ENCODE data around the gene PARS2.
"Not testable (repeated sequence)": the region's sequence is repeated elsewhere in the genome, so short reads cannot be mapped to it uniquely, and the experiment has no call there.

PARS2 gene

DNA sequence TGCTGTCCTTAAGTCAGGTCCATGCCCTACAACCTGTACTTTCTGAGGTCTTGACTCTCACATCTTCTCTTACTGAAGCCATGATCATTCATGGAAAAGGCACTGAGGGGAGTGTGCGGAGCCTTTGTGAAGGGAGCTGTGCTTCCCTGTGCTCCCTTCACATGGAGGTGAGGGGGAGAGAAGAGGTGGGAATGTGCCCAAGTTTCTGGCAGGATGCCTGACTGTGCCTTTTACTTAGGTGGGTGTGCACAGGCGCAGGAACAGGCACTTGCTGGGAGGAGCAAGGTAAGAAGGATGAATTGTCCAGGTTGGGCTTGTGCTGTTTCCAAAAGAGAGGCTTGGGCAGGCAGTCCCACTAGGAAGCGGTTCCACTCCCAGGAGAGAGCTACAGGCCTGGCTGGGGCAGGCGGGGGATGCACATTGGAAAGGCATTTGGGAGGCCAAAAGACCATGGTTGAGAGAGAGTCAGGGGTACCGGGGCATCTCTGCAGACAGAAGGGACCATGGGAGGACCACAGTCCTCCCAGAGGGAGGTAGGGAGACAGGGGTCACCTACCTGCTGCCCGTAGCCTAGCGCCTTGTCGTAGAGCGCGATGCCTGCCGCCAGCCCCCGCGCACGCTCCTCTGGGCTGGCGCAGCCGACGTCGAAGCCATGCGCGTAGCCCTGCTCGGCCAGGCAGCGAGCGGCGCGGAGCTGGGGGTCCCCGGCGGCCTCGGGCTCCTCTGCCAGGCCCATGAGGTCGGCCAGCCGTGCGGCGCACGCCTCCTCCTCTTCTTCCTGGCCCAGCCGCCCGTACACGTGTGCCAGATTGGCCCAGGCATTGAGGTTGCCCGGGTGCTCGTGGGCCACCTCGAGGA, 35.9 kb upstream of the PARS2 start:
- DNase-seq (ENCODE audit: low spot score) (no peak), FAIRE-seq (no peak)

DNA sequence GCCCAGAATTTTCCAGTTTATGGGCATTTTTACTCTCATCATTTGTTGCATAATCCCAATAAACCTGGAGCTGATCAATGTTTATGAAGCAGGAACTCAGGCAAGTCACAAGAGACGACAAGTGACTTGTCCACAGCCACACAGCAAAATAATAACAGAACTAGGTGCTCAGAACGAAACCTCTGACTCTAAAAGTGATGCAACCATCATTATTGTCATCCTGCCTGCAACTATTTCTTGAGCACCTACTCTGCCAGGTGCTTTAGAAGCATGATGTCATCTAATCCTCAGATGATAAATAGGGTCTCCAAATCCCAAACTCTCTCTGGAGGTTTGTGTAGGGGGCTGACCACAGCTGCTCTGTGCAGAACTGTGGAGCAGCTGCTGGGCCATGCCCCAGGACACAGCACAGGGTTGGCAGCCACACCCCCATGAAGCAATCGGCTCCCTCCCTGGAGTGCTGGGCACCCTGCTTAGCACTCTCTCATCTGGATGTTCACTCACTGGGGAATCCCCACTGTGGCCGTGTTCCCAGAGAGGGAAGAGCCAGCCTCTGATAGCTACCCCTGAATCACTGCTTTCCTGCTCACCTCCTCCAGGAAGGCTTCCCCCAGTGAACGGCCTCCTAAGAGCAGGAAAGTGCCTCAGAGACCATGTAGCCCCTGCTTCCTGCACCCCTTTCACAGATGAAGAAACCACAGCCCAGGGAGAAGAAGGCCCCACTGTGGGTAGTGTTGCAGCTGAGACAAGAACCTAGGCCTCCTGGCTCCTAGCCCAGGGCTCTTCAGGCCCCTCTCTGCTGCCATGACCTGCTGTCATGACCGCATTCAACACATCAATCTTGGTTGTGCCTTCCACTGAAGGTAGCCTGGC, 34.7 kb upstream of the PARS2 start:
- DNase-seq (ENCODE audit: low spot score) (no peak), FAIRE-seq (no peak)

GRCh38 chr1:54798206-54798605, 33.9 kb upstream of the PARS2 start:
- DNase-seq (ENCODE audit: low spot score) (no peak), FAIRE-seq (no peak)

- no peak for DNase-seq (ENCODE audit: low spot score)
- FAIRE-seq = no peak
Measured at GRCh38 chr1:54796902-54797301, 32.6 kb upstream of the PARS2 start.

- DNase-seq (ENCODE audit: low spot score) (no peak), FAIRE-seq (no peak)
Measured at GRCh38 chr1:54795841-54796468, 31.6 kb upstream of the PARS2 start.

DNA sequence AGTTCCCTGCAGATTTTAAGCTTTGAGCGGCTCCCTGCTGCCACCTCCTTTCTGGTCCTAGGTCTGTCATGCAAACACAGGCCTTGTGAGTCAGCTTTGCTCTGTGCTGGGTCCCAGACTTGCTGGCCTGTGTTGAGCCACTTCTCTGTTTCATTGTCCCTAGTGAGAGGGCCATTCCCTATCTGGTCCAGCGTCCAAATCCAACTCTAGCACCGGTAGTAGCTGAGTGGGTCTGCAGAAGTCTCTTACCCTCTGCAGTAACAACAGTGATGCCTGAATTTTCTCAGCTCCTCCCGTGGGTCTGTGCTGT, 31.0 kb upstream of the PARS2 start:
- DNase-seq (ENCODE audit: low spot score) = no peak

DNA sequence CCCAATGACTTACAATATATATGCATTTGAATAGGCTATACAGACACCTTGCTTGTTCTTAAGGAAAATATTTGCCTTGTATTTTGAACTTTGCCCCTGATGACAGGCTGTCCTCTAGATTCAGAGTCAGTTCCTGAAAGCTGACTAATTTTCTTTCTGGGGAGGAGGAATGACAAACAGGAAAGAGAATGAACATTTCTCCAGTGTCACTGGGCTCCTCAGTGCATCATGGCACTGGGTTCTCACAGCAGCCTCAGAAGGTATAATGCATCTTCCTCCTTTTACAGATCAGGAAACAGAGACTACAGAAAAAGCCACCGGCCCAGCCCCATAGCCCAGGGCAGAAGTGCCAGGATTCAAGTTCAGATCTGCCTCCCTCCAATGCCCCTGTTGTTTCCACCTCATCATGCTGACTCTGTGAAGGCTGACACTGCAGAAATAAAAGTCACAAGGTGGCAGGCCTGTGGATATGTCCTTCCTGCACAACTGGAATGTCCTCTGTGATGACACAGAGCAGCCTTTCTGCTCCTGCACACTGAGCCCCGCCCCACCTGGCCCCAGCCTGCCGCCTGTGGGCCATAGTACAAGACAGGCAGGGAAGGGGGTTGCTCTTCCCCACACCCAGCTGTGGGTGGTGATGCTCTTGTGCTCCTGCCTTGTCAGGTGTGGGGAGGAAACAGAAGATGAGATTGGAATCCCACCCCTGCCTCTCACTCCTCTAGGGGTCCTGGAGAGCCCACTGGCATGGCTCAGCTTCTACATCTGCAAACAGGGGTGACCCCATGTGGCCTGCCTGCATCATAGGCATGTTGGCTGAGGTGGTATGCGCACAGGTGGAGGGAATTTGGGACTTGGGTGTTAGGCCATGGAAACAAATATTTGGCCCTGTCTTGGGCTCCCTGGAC, 30.4 kb upstream of the PARS2 start:
- FAIRE-seq (peak; percentile 48), DNase-seq (ENCODE audit: low spot score) (no peak)

More for the DNA sequence above, 31.0 kb upstream of the PARS2 start:
- FAIRE-seq = no peak

DNA sequence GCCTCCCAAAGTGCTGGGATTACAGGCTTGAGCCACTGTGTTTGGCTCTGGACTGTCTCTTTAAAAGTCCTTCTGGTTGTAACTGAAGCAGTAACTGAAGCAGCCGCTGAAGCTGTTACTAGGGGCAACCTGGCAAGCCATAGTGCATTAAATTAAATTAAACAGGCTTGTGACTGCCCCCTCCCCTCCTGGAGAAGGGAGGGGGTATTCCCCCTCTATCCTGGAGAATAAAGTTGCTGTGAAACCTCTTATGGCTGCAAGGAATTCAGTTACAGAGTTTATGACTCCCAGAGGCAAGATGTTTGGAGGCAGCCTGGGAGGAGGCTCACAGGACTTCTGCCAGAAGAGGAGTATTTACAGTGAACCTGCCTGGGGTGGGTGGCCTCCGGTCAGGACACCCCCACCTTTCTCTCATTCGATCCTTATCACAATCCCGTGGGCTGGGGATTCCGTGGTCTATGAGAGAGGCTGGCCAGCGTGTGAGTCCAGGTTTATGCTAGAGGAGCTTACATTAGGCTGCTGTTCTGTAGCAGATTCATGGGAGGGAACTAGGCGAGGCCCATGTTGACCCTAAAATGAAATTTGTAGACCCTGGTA, 28.5 kb upstream of the PARS2 start:
- no peak for FAIRE-seq
- no peak for DNase-seq (ENCODE audit: low spot score)

DNA sequence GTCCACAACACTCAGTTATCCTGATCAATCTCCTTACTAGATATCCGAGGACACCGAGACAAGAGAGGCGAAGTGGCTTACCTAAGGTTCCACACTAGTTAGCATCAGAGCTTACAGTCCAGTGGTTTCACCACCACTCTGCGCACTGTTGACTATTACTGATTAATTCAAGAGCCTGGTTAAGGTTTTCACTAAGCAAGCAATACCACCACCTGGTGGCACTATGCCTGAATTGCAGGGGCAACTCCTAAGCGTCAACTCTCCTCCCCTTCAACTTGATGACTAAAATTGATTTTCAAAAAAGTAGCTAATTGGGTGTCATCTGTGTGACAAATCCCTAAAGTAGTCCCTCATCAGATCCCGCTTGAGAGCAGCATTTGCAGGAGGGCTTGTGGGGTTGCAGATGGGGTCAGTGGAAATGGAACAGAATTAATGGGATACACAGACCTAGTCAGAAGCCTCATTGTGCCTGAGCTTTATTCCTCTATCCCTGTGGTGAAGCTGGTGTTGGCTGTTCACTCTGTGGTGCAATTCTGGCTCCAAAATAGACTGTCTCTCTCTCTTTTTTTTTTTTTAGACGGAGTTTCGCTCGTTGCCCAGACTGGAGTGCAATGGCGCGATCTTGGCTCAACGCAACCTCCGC, 27.7 kb upstream of the PARS2 start:
- no peak for FAIRE-seq
- DNase-seq (ENCODE audit: low spot score) = no peak

DNA sequence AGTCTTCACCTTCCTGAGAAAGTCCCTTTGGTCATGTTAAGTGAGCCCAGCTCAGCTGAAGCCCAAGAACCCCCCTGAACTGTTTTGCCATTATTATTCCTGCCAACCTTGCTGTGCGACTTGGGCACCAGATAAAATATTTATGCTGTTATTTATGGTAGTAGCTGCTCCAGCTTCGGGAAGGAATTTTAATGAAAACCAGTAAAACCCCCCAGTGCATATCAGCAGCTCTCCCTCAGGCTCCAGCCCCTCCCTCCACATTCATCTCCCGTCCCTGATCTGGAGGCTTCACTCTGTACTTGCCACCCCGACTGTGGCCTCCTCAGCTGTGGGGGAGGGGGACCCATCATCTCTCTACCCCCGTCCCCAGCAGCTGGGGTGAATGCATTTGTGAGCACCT, 24.1 kb upstream of the PARS2 start:
- DNase-seq (ENCODE audit: low spot score) (no peak), FAIRE-seq (no peak)

DNA sequence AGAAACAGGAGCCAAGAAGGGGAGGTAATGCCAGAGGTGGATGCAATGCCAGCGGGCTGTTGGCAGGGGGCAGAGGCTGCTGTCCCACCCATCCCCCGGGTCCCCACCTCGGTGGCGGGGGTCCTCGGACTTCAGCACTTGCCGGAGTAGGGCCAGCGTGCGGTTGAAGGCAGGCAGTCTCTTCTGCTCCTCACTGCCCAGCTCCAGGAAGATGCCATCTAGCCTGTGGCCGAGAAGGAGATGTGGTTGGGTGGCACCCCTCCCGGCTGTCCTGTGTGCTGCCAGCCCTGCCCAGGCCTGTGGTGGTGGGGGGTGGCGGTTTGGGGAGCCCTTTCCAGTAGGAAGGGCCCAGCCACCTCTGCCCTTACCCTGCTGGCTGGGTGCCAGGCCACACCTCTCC, 23.3 kb upstream of the PARS2 start:
- DNase-seq (ENCODE audit: low spot score) (no peak), FAIRE-seq (no peak)

DNA sequence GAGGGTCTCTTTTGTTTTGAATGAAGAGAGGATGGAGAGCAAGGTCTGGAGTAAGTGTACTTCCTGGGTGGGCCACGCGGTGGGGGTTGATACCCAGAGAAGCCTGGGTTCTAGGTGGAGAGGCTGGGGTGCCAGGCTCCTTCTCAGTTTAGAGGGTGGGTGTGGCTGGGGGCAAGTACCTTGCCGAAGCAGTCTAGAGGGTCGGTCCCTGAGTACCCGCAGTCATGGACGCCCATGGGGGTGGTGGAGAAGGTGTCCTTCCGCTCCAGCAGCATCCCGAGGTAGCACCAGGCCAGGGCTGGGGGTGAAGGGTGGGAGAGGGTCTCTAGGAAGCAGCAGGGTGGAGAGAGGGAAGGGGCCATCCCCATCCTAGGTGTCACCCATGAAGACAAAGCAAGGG, 22.5 kb upstream of the PARS2 start:
- no peak for FAIRE-seq

DNA sequence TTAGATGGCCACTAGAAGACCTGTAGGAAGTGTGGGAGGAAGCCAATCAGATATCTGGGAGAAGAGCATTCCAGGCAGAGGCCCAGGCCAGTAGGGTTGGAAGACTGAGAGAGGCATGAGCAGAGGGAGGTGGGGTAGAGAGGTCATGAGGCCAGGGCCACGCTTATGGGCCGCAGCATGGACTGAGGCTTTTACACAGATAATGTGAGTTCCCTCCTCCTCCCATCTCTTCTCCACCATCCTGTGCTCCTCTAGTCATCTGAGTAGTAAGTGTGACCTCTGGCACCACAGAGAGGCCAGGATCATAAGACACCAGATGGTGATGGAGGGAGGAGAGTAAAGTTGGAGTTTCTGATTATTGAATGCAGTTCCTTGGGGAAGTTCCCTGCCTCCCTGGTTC, 19.7 kb upstream of the PARS2 start:
- FAIRE-seq = no peak
- DNase-seq (ENCODE audit: low spot score) = no peak

More for the DNA sequence above, 22.5 kb upstream of the PARS2 start:
- no peak for DNase-seq (ENCODE audit: low spot score)

DNA sequence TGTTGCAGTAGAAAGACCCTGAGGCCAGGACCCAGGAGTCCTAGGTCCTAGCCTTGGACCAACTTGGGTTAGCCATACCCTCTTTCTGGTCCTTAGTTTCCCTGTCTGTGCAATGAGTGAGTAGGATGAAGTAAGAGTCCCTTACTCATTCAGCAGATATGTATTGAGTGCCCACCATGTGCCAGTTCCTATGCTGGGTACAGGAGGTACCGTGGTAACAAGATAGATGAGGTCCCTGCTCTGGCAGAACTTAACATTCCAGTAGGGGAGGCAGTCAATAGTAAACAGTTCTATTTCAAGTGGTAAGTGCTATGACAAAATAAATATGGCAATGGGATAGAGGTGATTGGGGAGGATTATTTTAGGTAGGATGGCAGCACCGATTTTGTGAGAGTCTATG, 18.3 kb upstream of the PARS2 start:
- DNase-seq (ENCODE audit: low spot score) (no peak), FAIRE-seq (peak; percentile 13)

DNA sequence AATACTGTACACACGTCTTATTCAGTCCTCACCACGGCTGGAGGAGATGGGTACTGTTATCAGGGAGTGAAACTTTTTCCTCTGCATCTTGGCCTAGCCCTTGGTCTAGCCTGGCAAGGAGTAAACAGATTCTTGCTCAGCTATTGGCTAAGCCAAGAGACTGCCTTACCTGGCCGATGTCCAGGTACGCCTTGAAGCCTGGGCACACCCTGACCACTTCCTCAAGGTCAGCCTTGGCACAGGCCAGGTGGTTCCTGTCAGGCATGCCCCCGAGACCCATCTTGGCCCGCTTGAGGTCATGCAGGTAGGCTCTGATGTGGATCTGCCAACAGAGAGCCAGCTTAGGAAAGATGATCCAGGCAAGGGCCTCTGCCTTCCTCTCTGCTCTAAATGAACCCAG, 17.8 kb upstream of the PARS2 start:
- FAIRE-seq (no peak), DNase-seq (ENCODE audit: low spot score) (no peak)

DNA sequence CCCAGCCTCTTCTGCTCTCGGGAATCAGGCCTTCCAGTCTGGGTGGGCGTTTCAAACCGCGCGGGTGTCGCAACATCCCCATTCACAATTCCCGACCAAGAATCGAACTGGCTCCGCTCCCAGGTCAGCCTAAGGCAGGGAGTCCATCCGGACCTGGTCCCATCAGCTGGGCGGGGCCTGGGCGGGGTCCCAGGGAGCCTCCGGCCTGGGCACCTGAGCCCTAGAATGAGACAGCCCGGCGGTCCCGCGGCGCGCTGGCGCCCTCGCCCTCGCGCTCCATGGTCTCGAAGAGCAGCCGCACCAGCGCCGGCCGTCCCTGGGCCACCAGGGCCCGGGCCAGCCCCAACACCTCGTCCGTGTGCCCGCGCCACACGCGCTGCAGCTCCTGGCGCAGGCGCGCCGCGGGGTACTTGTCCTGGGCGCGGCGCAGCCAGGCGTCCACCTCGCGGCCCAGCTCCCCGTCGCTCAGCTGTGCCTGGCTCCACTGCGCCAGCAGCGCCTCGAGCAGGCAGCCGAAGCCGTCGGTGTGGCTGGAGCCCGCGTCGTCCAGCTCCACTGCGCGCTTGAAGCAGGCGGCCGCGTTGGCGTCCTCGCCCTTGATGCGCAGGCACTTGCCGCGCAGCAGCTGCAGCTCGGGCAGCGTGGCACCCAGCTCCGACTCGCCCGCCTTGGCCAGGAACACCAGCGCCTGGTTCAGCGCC, 16.9 kb upstream of the PARS2 start:
- DNase-seq (ENCODE audit: low spot score) (no peak), FAIRE-seq (no peak)

GRCh38 chr1:54777431-54777830, 13.1 kb upstream of the PARS2 start:
- no peak for DNase-seq (ENCODE audit: low spot score)
- no peak for FAIRE-seq

DNA sequence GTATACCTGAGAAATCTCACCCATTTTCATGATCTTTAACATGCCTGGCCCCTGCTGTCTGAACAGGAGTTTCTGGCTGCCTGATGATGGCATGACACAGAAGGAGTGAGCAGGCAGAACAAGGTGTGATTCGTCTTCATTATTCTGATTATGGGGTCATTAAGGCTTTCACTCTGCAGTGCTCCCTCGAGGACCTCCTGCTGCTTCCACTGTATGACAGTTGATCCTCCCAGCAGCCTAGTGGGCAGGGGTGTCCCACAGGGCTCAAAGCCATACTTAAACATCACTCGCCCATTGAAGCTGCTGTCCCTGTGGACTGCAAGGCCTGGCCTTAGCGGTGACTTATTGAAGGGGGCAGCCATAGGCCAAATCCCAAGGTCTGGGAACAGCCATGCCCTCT, 12.7 kb upstream of the PARS2 start:
- DNase-seq (ENCODE audit: low spot score) = no peak
- no peak for FAIRE-seq

DNA sequence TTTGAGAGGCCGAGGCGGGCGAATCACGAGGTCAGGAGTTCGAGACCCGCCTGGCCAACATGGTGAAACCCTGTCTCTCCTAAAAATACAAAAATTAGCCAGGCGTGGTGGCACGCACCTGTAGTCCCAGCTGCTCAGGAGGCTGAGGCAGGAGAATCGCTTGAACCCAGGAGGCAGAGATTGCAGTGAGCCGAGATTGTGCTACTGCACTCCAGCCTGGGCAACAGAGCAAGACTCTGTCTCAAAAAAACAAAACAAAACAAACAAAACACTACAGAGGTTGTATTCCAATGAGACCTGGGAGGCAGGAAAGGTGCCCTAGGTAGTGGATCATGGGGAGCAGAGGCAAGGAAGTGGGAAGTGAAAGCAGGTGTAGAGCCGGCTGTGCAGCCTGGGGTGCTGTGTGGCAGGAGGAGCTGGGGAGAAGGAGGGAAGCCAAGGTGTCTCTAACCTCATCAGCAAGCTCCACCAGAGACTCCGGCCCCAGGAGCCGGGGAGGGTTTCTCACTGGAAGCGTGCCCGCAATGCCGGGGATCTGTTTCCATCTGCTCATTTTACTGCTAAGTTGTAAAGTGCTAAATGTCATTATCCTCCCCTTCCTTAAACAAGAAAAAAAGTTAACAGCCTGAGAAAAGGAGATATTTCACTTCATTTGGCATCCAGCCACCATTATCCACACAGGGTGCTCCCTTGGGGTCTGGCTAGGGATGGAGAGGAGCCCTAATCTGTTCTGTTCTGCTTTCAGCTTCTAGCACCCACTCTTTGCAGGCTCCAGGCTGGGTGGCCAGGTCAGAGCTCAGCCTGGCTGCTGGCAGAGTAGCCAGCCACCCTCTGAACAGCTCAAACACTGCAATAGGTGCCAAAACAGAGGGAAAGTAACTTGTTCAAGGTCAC, 11.8 kb upstream of the PARS2 start:
- not testable (repeated sequence) for FAIRE-seq; DNase-seq (ENCODE audit: low spot score)
